GM13977 (cell line): ENCODE measurements around the gene CABP2.

ENCODE experiments used
- DNase-seq: peaks from one replicate; pipeline ENCODE4 v3.0.0; 2012; ENCODE audit warnings: low spot score
- CTCF ChIP-seq: IDR thresholded peaks from 2 replicates; pipeline ENCODE4 v1.5.1; 2012; ENCODE audit warnings: mild to moderate bottlenecking, control low read depth; ENCODE audit not compliant: insufficient read depth; ENCODE audit errors: extremely low read depth, missing control alignments
- in situ Hi-C: fragments of 300-500 bp; cut with MboI; formaldehyde crosslinking; loops from one replicate; pipeline ENCODE4 v1.12.0; 2022; ENCODE audit warnings: low sequenced_read_pairs, low pct_unique_long_range_greater_than_20kb, mixed read lengths, inconsistent platforms; ENCODE audit not compliant: unreplicated experiment

CABP2 gene

GRCh38 chr11:67532889-67533288 is 9.6 kb upstream of the CABP2 start:
- no peak for TF ChIP-seq CTCF
- DNase-seq = peak; percentile 5
- in situ Hi-C loops = no loop called here

GRCh38 chr11:67530282-67530592 is 7.0 kb upstream of the CABP2 start:
- DNase-seq = peak; percentile 12
- no peak for TF ChIP-seq CTCF
- in situ Hi-C loops = no loop called here

- no peak for TF ChIP-seq CTCF
- DNase-seq = no peak
- in situ Hi-C loops = no loop called here
Measured at GRCh38 chr11:67528376-67528775, 5.1 kb upstream of the CABP2 start.

GRCh38 chr11:67525275-67525976 is 2.2 kb upstream of the CABP2 start:
- in situ Hi-C loops = no loop called here
- no peak for DNase-seq
- TF ChIP-seq CTCF = no peak

GRCh38 chr11:67524480-67524808 is 1.2 kb upstream of the CABP2 start:
- in situ Hi-C loops = no loop called here
- DNase-seq = no peak
- TF ChIP-seq CTCF = no peak

- in situ Hi-C loops = no loop called here
- no peak for DNase-seq
- TF ChIP-seq CTCF = no peak
Measured at GRCh38 chr11:67523556-67524479, 572 bp upstream of the CABP2 start.
